GM12872 (cell line): ENCODE measurements around the gene CSRP3.

Experiments
- CTCF ChIP-seq: IDR thresholded peaks from 3 replicates; pipeline ENCODE4 v1.5.1; 2011; ENCODE audit warnings: low read depth, mild to moderate bottlenecking, low read length, moderate library complexity; ENCODE audit not compliant: insufficient read depth

Gene CSRP3

GRCh38 chr11:19208959-19209546 lies 7.3 kb upstream of the CSRP3 start:
- no peak for TF ChIP-seq CTCF

- TF ChIP-seq CTCF, result no peak
Measured at GRCh38 chr11:19208181-19208580, 6.4 kb upstream of the CSRP3 start.

GRCh38 chr11:19204836-19205235 lies 3.1 kb upstream of the CSRP3 start:
- no peak for TF ChIP-seq CTCF

GRCh38 chr11:19200410-19201201 lies 1.2 kb downstream of the CSRP3 start:
- TF ChIP-seq CTCF, result no peak

- TF ChIP-seq CTCF, result no peak
Measured at GRCh38 chr11:19199771-19200170, 2.0 kb downstream of the CSRP3 start.

GRCh38 chr11:19199048-19199447 lies 2.7 kb downstream of the CSRP3 start:
- no peak for TF ChIP-seq CTCF

GRCh38 chr11:19196432-19196831 lies 5.4 kb downstream of the CSRP3 start:
- no peak for TF ChIP-seq CTCF
